H1 (cell line): Measurements from ENCODE around the gene BSN. TPM values are rescaled to one million over a fixed set of nuclear protein-coding genes. Genes with fewer than 3 reads are reported as not detected.

Experiments used
- CTCF ChIA-PET: fragments of 300-600 bp; sonication (Branson Sonifier 250); formaldehyde crosslinking; loops from one replicate; lab custom pipeline; 2021; ENCODE audit not compliant: partially characterized antibody; lab: Charles Lee
- POLR2A ChIA-PET: fragments of 300-600 bp; sonication (Branson Sonifier 250); formaldehyde crosslinking; loops from one replicate; lab custom pipeline; 2021; ENCODE audit warnings: inconsistent platforms; ENCODE audit not compliant: partially characterized antibody; lab: Charles Lee
- DNase-seq, 2 experiments: peaks; one replicate each; pipeline versions ENCODE4 v3.0.0 to v3.0.0-alpha.2; 2010 to 2022; ENCODE audit warnings: low spot score in 2 of 2, low read depth in 1 of 2, mixed read lengths in 1 of 2
- FAIRE-seq: peaks from 2 replicates; lab custom pipeline; 2011; peaks lifted over from hg19 to GRCh38; lab: Jason Lieb, UNC
- H2AFZ ChIP-seq: 2 replicates; pipeline ENCODE4 v1.8.1; 2012; ENCODE audit warnings: low read length, inconsistent platforms
- H2AK5ac ChIP-seq: 2 replicates; pipeline ENCODE4 v1.6.1; 2013; ENCODE audit warnings: low read depth, low read length
- H2BK120ac ChIP-seq: replicated peaks from 2 replicates; pipeline ENCODE3; 2013; ENCODE audit warnings: low read depth, low read length, inconsistent platforms
- H2BK12ac ChIP-seq: 2 replicates; pipeline ENCODE4 v1.6.1; 2013; ENCODE audit warnings: low read depth, low read length
- H2BK15ac ChIP-seq: 2 replicates; pipeline ENCODE4 v1.6.1; 2013; ENCODE audit warnings: low read length
- H2BK20ac ChIP-seq: 2 replicates; pipeline ENCODE4 v1.6.1; 2013; ENCODE audit warnings: low read length
- H2BK5ac ChIP-seq: 2 replicates; pipeline ENCODE4 v1.6.1; 2013; ENCODE audit warnings: low read depth, low read length
- H3K14ac ChIP-seq: 2 replicates; pipeline ENCODE4 v1.6.1; 2013; ENCODE audit warnings: inconsistent platforms; ENCODE audit not compliant: insufficient read length
- H3K18ac ChIP-seq: 2 replicates; pipeline ENCODE4 v1.6.1; 2013; ENCODE audit warnings: low read length; ENCODE audit errors: extremely low read depth
- H3K23ac ChIP-seq: 2 replicates; pipeline ENCODE4 v1.6.1; 2013; ENCODE audit warnings: inconsistent platforms; ENCODE audit not compliant: insufficient read length
- H3K23me2 ChIP-seq: 2 replicates; pipeline ENCODE4 v1.6.1; 2013; ENCODE audit warnings: low read depth, low read length
- H3K27ac ChIP-seq: 2 replicates; pipeline ENCODE4 v1.6.1; 2011; ENCODE audit warnings: low read depth, low read length, inconsistent platforms
- H3K27me3 ChIP-seq, 4 experiments: replicated peaks in 1 of 4; 1 replicate in 1 of 4; 2 replicates in 3 of 4; pipeline versions ENCODE4 v1.6.1 to v1.8.1; 2011 to 2013; ENCODE audit warnings: low read length in 3 of 4, mild to moderate bottlenecking in 3 of 4, inconsistent platforms in 2 of 4, mixed read lengths in 2 of 4, moderate library complexity in 1 of 4; ENCODE audit not compliant: control insufficient read depth in 3 of 4, insufficient read depth in 3 of 4; ENCODE audit errors: extremely low read depth in 1 of 4
- H3K36me3 ChIP-seq, 4 experiments: 2 replicates each; pipeline versions ENCODE4 v1.6.1 to v1.8.1; 2011 to 2013; ENCODE audit warnings: mild to moderate bottlenecking in 4 of 4, low read length in 3 of 4, moderate library complexity in 2 of 4, control low read depth in 1 of 4, inconsistent platforms in 1 of 4; ENCODE audit not compliant: insufficient read depth in 4 of 4, control insufficient read depth in 2 of 4
- H3K4ac ChIP-seq: replicated peaks from 2 replicates; pipeline ENCODE3; 2013; ENCODE audit warnings: low read length, low read depth, mixed read lengths, inconsistent platforms; ENCODE audit not compliant: insufficient read length
- H3K4me1 ChIP-seq, 4 experiments: replicated peaks in 1 of 4; 1 replicate in 1 of 4; 2 replicates in 3 of 4; pipeline versions ENCODE4 v1.6.1 to v1.8.1; 2011 to 2013; ENCODE audit warnings: low read length in 3 of 4, inconsistent platforms in 2 of 4, mixed read lengths in 1 of 4; ENCODE audit not compliant: insufficient read depth in 4 of 4, control insufficient read depth in 3 of 4
- H3K4me2 ChIP-seq, 2 experiments: 2 replicates each; pipeline versions ENCODE4 v1.6.1 to v1.8.1; 2011 to 2013; ENCODE audit warnings: low read depth in 2 of 2, low read length in 2 of 2, control low read depth in 1 of 2, inconsistent platforms in 1 of 2, mild to moderate bottlenecking in 1 of 2; ENCODE audit not compliant: insufficient read depth in 1 of 2
- H3K4me3 ChIP-seq, 4 experiments: fragments of 200-600, 300-600 bp in 1 of 4; sonication (generic), shearing (Covaris generic), sonication (Bioruptor Twin) in 1 of 4; 2 replicates each; pipeline versions ENCODE4 v1.5.1 to v1.8.1; 2011 to 2016; ENCODE audit warnings: low read length in 4 of 4, low read depth in 3 of 4, control low read depth in 2 of 4, inconsistent platforms in 2 of 4, mild to moderate bottlenecking in 2 of 4, mixed read lengths in 1 of 4, moderate library complexity in 1 of 4; ENCODE audit not compliant: insufficient read depth in 2 of 4; ENCODE audit errors: extremely low read depth in 1 of 4
- H3K56ac ChIP-seq: replicated peaks from 2 replicates; pipeline ENCODE3; 2013; ENCODE audit warnings: low read depth, mild to moderate bottlenecking, mixed read lengths, low read length, inconsistent platforms; ENCODE audit not compliant: insufficient read length
- H3K79me1 ChIP-seq: 2 replicates; pipeline ENCODE4 v1.6.1; 2013; ENCODE audit warnings: low read depth, low read length, control low read depth
- H3K79me2 ChIP-seq, 2 experiments: 2 replicates each; pipeline versions ENCODE4 v1.6.1 to v1.8.1; 2012 to 2013; ENCODE audit warnings: low read length in 2 of 2, mild to moderate bottlenecking in 2 of 2, inconsistent platforms in 1 of 2; ENCODE audit not compliant: insufficient read depth in 2 of 2, control insufficient read depth in 1 of 2
- H3K9ac ChIP-seq, 4 experiments: replicated peaks in 1 of 4; 1 replicate in 1 of 4; 2 replicates in 3 of 4; pipeline versions ENCODE4 v1.6.1 to v1.8.1; 2011 to 2013; ENCODE audit warnings: low read depth in 3 of 4, low read length in 3 of 4, control low read depth in 2 of 4, mild to moderate bottlenecking in 2 of 4, moderate library complexity in 2 of 4, inconsistent platforms in 1 of 4; ENCODE audit errors: extremely low read depth in 1 of 4
- H3K9me3 ChIP-seq, 2 experiments: 2 replicates each; pipeline versions ENCODE4 v1.6.1 to v1.8.1; 2012 to 2013; ENCODE audit warnings: mild to moderate bottlenecking in 2 of 2, moderate library complexity in 2 of 2, control low read depth in 1 of 2, inconsistent platforms in 1 of 2, low read depth in 1 of 2, low read length in 1 of 2, mixed read lengths in 1 of 2; ENCODE audit not compliant: insufficient read depth in 2 of 2
- H4K20me1 ChIP-seq, 2 experiments: replicated peaks in 1 of 2; 2 replicates each; pipeline versions ENCODE3 to v1.8.1; 2011 to 2013; ENCODE audit warnings: inconsistent platforms in 2 of 2, low read length in 2 of 2, mild to moderate bottlenecking in 1 of 2; ENCODE audit not compliant: insufficient read depth in 2 of 2, control insufficient read depth in 1 of 2
- H4K5ac ChIP-seq: 2 replicates; pipeline ENCODE4 v1.6.1; 2013; ENCODE audit warnings: low read length, low read depth, mixed read lengths, inconsistent platforms; ENCODE audit not compliant: insufficient read length
- H4K8ac ChIP-seq: 2 replicates; pipeline ENCODE4 v1.8.0; 2013; ENCODE audit warnings: mild to moderate bottlenecking, moderate library complexity, low read length, inconsistent platforms; ENCODE audit not compliant: insufficient read depth; ENCODE audit errors: extremely low read depth
- H4K91ac ChIP-seq: replicated peaks from 2 replicates; pipeline ENCODE3; 2013; ENCODE audit warnings: low read length, mixed read lengths, inconsistent platforms; ENCODE audit not compliant: insufficient read length
- BCL11A ChIP-seq, 2 experiments: IDR thresholded peaks; one replicate each; pipeline ENCODE4 v1.6.1; 2011; ENCODE audit warnings: low read depth in 2 of 2, low read length in 2 of 2, mild to moderate bottlenecking in 2 of 2
- CEBPB ChIP-seq: IDR thresholded peaks from 2 replicates; pipeline ENCODE4 v1.6.1; 2012; ENCODE audit warnings: low read depth, low read length
- FOSL1 ChIP-seq: IDR thresholded peaks from 2 replicates; pipeline ENCODE4 v1.6.1; 2011; ENCODE audit warnings: mild to moderate bottlenecking, low read depth, low read length, moderate library complexity; ENCODE audit not compliant: insufficient read depth
- JUN ChIP-seq: IDR thresholded peaks from 2 replicates; pipeline ENCODE4 v1.6.1; 2011; ENCODE audit warnings: low read depth, mild to moderate bottlenecking, improper control_type of control experiment, low read length
- POLR2A ChIP-seq, 2 experiments: IDR thresholded peaks; 1 replicate in 1 of 2; 2 replicates in 1 of 2; pipeline ENCODE4 v1.6.1; 2011; ENCODE audit warnings: low read depth in 2 of 2, low read length in 2 of 2, mild to moderate bottlenecking in 2 of 2; ENCODE audit errors: control extremely low read depth in 1 of 2
- POLR2AphosphoS5 ChIP-seq: IDR thresholded peaks from 2 replicates; pipeline ENCODE4 v1.6.1; 2011; ENCODE audit warnings: low read depth, low read length
- RAD21 ChIP-seq, 2 experiments: IDR thresholded peaks in 1 of 2; conservative IDR thresholded peaks in 1 of 2; 2 replicates each; pipeline ENCODE4 v1.6.1; 2011; ENCODE audit warnings: low read depth in 2 of 2, low read length in 2 of 2, improper control_type of control experiment in 1 of 2, inconsistent platforms in 1 of 2, mild to moderate bottlenecking in 1 of 2, moderate library complexity in 1 of 2
- RNF2 ChIP-seq: fragments of 200-900, 300-1000 bp; sonication (generic); IDR thresholded peaks from 2 replicates; pipeline ENCODE4 v1.7.1; 2016; ENCODE audit warnings: borderline replicate concordance, low read depth, mild to moderate bottlenecking, antibody characterized with exemption, low read length; ENCODE audit not compliant: poor library complexity, severe bottlenecking; ENCODE audit errors: missing control alignments
- RXRA ChIP-seq: IDR thresholded peaks from 2 replicates; pipeline ENCODE4 v1.6.1; 2011; ENCODE audit warnings: low read depth, mild to moderate bottlenecking, low read length, moderate library complexity; ENCODE audit not compliant: insufficient read depth
- SIRT6 ChIP-seq: IDR thresholded peaks from one replicate; pipeline ENCODE4 v1.7.1; 2012; ENCODE audit warnings: low read length, inconsistent platforms
- TCF12 ChIP-seq: IDR thresholded peaks from 2 replicates; pipeline ENCODE4 v1.6.1; 2011; ENCODE audit warnings: low read depth, mild to moderate bottlenecking, low read length
- WGBS, 2 experiments: shearing (Covaris generic) in 1 of 2; methylation state at CpG; one replicate each; pipeline versions ENCODE4 v1.1.6 to v1.1.7; 2013 to 2015; ENCODE audit warnings: low lambda C conversion rate in 2 of 2, mixed read lengths in 2 of 2, inconsistent platforms in 1 of 2, low coverage in 1 of 2, missing lambda C conversion rate in 1 of 2; ENCODE audit not compliant: insufficient replicate concordance in 2 of 2, insufficient coverage in 1 of 2, insufficient read length in 1 of 2; ENCODE audit errors: extremely low coverage in 1 of 2, missing lambda C conversion rate in 1 of 2; 5-methylcytosine and 5-hydroxymethylcytosine counted together
- polyA plus RNA-seq, 7 experiments: library from polyadenylated mRNA; depleted of rRNA in 3 of 7; stranded (reverse) in 5 of 7; unstranded in 2 of 7; fragments of >200 nt in 5 of 7; fragments of 200-250 nt in 2 of 7; gene quantifications; 1 replicate in 5 of 7; 2 replicates in 1 of 7; 4 replicates in 1 of 7; pipeline versions ENCODE4 v1.2.1 to v1.2.3, GENCODE V29; 2011 to 2013; ENCODE audit warnings: missing spikeins in 2 of 7, mixed read lengths in 2 of 7
- total RNA-seq: library from RNA; stranded (reverse); fragmentation: NEBNext Ultra II Directional; extraction: Animal tissue kit (Norgen Biotek cat#: 25700); gene quantifications from 2 replicates; pipeline ENCODE4 v1.2.1, GENCODE V29; 2021
- TF ChIP-seq, protein P1 (sequence below): IDR thresholded peaks from 2 replicates; pipeline ENCODE4 v1.6.1; 2011; ENCODE audit warnings: low read length, improper control_type of control experiment

Gene BSN
- total and polyA plus RNA-seq, 2 of the 8 experiments (the other 6 are each of a cell fraction or from before 2014, with no cell fraction given), result 0.60 to 3.0 TPM

DNA sequence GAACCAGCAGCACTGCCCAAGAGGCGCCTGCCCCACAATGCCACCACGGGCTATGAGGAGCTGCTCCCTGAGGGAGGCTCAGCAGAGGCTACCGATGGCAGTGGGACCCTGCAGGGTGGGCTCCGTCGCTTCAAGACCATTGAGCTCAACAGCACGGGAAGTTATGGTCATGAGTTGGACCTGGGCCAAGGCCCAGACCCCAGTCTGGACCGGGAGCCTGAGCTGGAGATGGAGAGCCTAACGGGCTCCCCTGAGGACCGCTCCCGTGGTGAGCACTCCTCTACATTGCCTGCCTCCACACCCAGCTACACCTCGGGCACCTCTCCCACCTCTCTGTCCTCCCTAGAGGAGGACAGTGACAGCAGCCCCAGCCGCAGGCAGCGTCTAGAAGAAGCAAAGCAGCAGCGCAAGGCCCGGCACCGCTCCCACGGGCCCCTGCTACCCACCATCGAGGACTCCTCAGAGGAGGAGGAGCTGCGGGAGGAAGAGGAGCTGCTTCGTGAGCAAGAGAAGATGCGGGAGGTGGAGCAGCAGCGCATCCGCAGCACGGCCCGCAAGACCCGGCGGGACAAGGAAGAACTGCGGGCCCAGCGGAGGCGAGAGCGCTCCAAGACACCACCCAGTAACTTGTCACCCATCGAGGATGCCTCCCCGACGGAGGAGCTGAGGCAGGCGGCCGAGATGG is 98.1 kb downstream of the BSN start:
- no peaks in the 10 kb centered on the region for H3K36me3 ChIP-seq
- TF ChIP-seq, protein P1, sequence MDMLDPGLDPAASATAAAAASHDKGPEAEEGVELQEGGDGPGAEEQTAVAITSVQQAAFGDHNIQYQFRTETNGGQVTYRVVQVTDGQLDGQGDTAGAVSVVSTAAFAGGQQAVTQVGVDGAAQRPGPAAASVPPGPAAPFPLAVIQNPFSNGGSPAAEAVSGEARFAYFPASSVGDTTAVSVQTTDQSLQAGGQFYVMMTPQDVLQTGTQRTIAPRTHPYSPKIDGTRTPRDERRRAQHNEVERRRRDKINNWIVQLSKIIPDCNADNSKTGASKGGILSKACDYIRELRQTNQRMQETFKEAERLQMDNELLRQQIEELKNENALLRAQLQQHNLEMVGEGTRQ, result no peak
- TF ChIP-seq CEBPB (no peak), RXRA (no peak), POLR2AphosphoS5 (no peak), BCL11A (IDR thresholded peaks at IDR 0.05; ENCODE audit: low read depth in 2 of 2, low read length in 2 of 2) (no peak), JUN (no peak), RAD21 (IDR thresholded peaks at IDR 0.05 in 1 of 2, conservative IDR thresholded peaks at IDR 0.05 in 1 of 2; ENCODE audit: low read depth in 2 of 2, low read length in 2 of 2) (no peak), RNF2 (no peak), FOSL1 (no peak), TCF12 (no peak), SIRT6 (no peak), POLR2A (IDR thresholded peaks at IDR 0.05; ENCODE audit: control extremely low read depth in 1 of 2, low read depth in 2 of 2, low read length in 2 of 2) (no peak)

More for the DNA sequence above, 98.1 kb downstream of the BSN start:
- WGBS, 2 experiments, result 93% methylated on average over 36 of the region's 36 CpGs; no CpG with 5 or more reads in 1 of the 2 experiments
- Histone ChIP-seq H3K23me2 (no peaks in the 10 kb centered on the region), H3K9ac (no peak overlapping the region), H3K4me3 (no peak overlapping the region), H4K5ac (no peak overlapping the region), H3K4me2 (no peak overlapping the region), H2BK15ac (no peak overlapping the region), H3K18ac (no peak overlapping the region), H2BK120ac (no peak overlapping the region), H2AFZ (no peak overlapping the region), H2AK5ac (no peak overlapping the region), H3K27ac (no peak overlapping the region), H3K4ac (no peak overlapping the region), H2BK5ac (no peak overlapping the region), H3K23ac (no peak overlapping the region), H4K91ac (no peak overlapping the region), H3K27me3 (no peaks in the 10 kb centered on the region), H3K56ac (no peak overlapping the region), H2BK20ac (no peak overlapping the region), H3K79me1 (no peaks in the 10 kb centered on the region), H4K8ac (no peak overlapping the region), H3K14ac (no peak overlapping the region), H3K9me3 (no peaks in the 10 kb centered on the region), H3K4me1 (no peaks in the 10 kb centered on the region; a peak in 1 of 7 replicates), H4K20me1 (no peaks in the 10 kb centered on the region), H2BK12ac (no peak overlapping the region), H3K79me2 (no peaks in the 10 kb centered on the region)
- DNase-seq (no peak), FAIRE-seq (no peak)
- ChIA-PET CTCF (interaction anchor here (0.8 to 7.9 kb wide), 11 partner anchors 8 to 113 kb away, joined by 3 to 39 read pairs (median 5); no protein-coding TSS in a partner anchor), POLR2A (interaction anchor here (0.8 to 1.6 kb wide), 2 partner anchors 15 to 51 kb away, joined by 3 read pairs; no protein-coding TSS in a partner anchor)
